Body of pancreas (tissue), 4 donors: ENCODE data around the gene CA9. TPM values are rescaled to one million over a fixed set of nuclear protein-coding genes. Genes with fewer than 3 reads are reported as not detected.

Experiments used
- ATAC-seq: fragments of 150-250 bp; one replicate; pipeline ENCODE4 v1.9.1; 2016
- DNase-seq, 4 donors: peaks; one replicate each; pipeline ENCODE4 v3.0.0-alpha.2; 2019
- H3K27ac ChIP-seq, 4 donors: fragments of 200-600 bp; sonication (generic); 1 replicate in 3 of 4; 2 replicates in 1 of 4; pipeline versions ENCODE4 v1.5.1 to v1.6.1; 2016 to 2019; ENCODE audit warnings: mild to moderate bottlenecking in 1 of 4, mixed read lengths in 1 of 4, moderate library complexity in 1 of 4
- H3K27me3 ChIP-seq, 2 donors: fragments of 200-600 bp; sonication (generic); one replicate each; pipeline ENCODE4 v1.6.0; 2016; ENCODE audit warnings: mild to moderate bottlenecking in 1 of 2
- H3K36me3 ChIP-seq, 2 donors: fragments of 200-600 bp; sonication (generic); replicated peaks in 1 of 2; 2 replicates each; pipeline ENCODE4 v1.5.1; 2016; ENCODE audit warnings: low read depth in 2 of 2; ENCODE audit not compliant: insufficient read depth in 1 of 2
- H3K4me1 ChIP-seq: fragments of 200-600 bp; sonication (generic); one replicate; pipeline ENCODE4 v1.6.0; 2016
- H3K4me3 ChIP-seq, 2 donors: fragments of 200-600 bp; sonication (generic); 1 replicate in 1 of 2; 2 replicates in 1 of 2; pipeline ENCODE4 v1.5.1; 2016 to 2019
- H3K9me3 ChIP-seq, 3 donors: fragments of 200-600 bp; sonication (generic); 1 replicate in 2 of 3; 2 replicates in 1 of 3; pipeline ENCODE4 v1.5.1; 2016
- CTCF ChIP-seq, 7 experiments: fragments of 450-650 bp in 4 of 7; fragments of 200-600 bp in 3 of 7; sonication (generic) in 3 of 7; IDR thresholded peaks; one replicate each; pipeline ENCODE4 v1.5.1; 2016 to 2019; ENCODE audit warnings: antibody characterized with exemption in 7 of 7
- POLR2A ChIP-seq, 3 donors: fragments of 450-650 bp; IDR thresholded peaks; one replicate each; pipeline ENCODE4 v1.6.1; 2016; ENCODE audit warnings: antibody characterized with exemption in 3 of 3, mild to moderate bottlenecking in 2 of 3
- WGBS, 2 donors: methylation state at CpG; one replicate each; pipeline ENCODE4 v1.1.5; 2017; 5-methylcytosine and 5-hydroxymethylcytosine counted together
- intact Hi-C: fragments of 100-400 bp; cut with DNase I; formaldehyde crosslinking; loops from one replicate; pipeline ENCODE4 v1.15.1; 2023
- total RNA-seq, 2 donors: library from RNA; depleted of rRNA; stranded (reverse); fragments of >200 nt; gene quantifications; one replicate each; pipeline ENCODE4 v1.1.0, GENCODE V29; 2016

The CA9 gene
- total RNA-seq, 2 donors from 2014 or later, result 2.6 to 21.8 TPM

GRCh38 chr9:35700942-35701341 is 27.2 kb downstream of the CA9 start:
- H3K4me3 ChIP-seq, result no peak overlapping the region
- DNase-seq, result no peak
- H3K27me3 ChIP-seq, result no peaks in the 10 kb centered on the region
- H3K27ac ChIP-seq, result no peak overlapping the region
- no peak for ATAC-seq
- TF ChIP-seq CTCF (IDR thresholded peaks at IDR 0.05), result no peak
- no peak for TF ChIP-seq POLR2A (IDR thresholded peaks at IDR 0.05)
- intact Hi-C loops, result no loop called here
- no peaks in the 10 kb centered on the region for H3K9me3 ChIP-seq
- H3K4me1 ChIP-seq, result peaks cover 16% of the 10 kb centered on the region
- H3K36me3 ChIP-seq, result peaks cover 40 to 70% of the 10 kb centered on the region in 2 donors

GRCh38 chr9:35702696-35703095 is 29.0 kb downstream of the CA9 start:
- 94 to 96% methylated on average over 7 of the region's 7 CpGs for WGBS, 2 donors

GRCh38 chr9:35703906-35704672 is 30.4 kb downstream of the CA9 start:
- ATAC-seq, result no peak
- no peak for TF ChIP-seq POLR2A (IDR thresholded peaks at IDR 0.05)
- no peak for TF ChIP-seq CTCF (IDR thresholded peaks at IDR 0.05)
- no peaks in the 10 kb centered on the region for H3K4me1 ChIP-seq
- no peak overlapping the region for H3K4me3 ChIP-seq
- H3K27ac ChIP-seq, result no peak overlapping the region
- WGBS, 2 donors, result 95 to 96% methylated on average over 22 to 26 of the region's 26 CpGs
- H3K27me3 ChIP-seq, result no peaks in the 10 kb centered on the region
- no peaks in the 10 kb centered on the region for H3K9me3 ChIP-seq
- intact Hi-C loops, result no loop called here
- H3K36me3 ChIP-seq, result peaks cover 50 to 81% of the 10 kb centered on the region in 2 donors
- DNase-seq, result no peak

More at GRCh38 chr9:35702696-35703095, 29.0 kb downstream of the CA9 start:
- H3K27me3 ChIP-seq, result no peaks in the 10 kb centered on the region
- H3K4me1 ChIP-seq, result no peaks in the 10 kb centered on the region
- no peak for DNase-seq
- H3K36me3 ChIP-seq, result peaks cover 50 to 84% of the 10 kb centered on the region in 2 donors
- H3K9me3 ChIP-seq, result no peaks in the 10 kb centered on the region
- TF ChIP-seq POLR2A (IDR thresholded peaks at IDR 0.05) (no peak), CTCF (IDR thresholded peaks at IDR 0.05) (no peak)
- H3K27ac ChIP-seq, result no peak overlapping the region
- intact Hi-C loops, result no loop called here
- no peak for ATAC-seq
- H3K4me3 ChIP-seq, result no peak overlapping the region

- intact Hi-C loops, result no loop called here
- DNase-seq (no peak), ATAC-seq (no peak)
- H3K27me3 ChIP-seq, result no peaks in the 10 kb centered on the region
- no peak overlapping the region for H3K27ac ChIP-seq
- no peaks in the 10 kb centered on the region for H3K4me1 ChIP-seq
- TF ChIP-seq CTCF (IDR thresholded peaks at IDR 0.05), result no peak
- no peak for TF ChIP-seq POLR2A (IDR thresholded peaks at IDR 0.05)
- 83 to 87% methylated on average over 1 to 8 of the region's 8 CpGs for WGBS, 2 donors
- H3K9me3 ChIP-seq, result no peaks in the 10 kb centered on the region
- no peak overlapping the region for H3K4me3 ChIP-seq
- peaks cover 37 to 72% of the 10 kb centered on the region in 2 donors for H3K36me3 ChIP-seq
Measured at GRCh38 chr9:35705372-35705771, 31.6 kb downstream of the CA9 start.
